GM19238 (cell line): Measurements from ENCODE around the gene PIGQ.

Source experiments
- DNase-seq: peaks from one replicate; pipeline ENCODE4 v3.0.0; 2011; ENCODE audit warnings: low spot score; ENCODE audit not compliant: insufficient read length

PIGQ gene

DNA sequence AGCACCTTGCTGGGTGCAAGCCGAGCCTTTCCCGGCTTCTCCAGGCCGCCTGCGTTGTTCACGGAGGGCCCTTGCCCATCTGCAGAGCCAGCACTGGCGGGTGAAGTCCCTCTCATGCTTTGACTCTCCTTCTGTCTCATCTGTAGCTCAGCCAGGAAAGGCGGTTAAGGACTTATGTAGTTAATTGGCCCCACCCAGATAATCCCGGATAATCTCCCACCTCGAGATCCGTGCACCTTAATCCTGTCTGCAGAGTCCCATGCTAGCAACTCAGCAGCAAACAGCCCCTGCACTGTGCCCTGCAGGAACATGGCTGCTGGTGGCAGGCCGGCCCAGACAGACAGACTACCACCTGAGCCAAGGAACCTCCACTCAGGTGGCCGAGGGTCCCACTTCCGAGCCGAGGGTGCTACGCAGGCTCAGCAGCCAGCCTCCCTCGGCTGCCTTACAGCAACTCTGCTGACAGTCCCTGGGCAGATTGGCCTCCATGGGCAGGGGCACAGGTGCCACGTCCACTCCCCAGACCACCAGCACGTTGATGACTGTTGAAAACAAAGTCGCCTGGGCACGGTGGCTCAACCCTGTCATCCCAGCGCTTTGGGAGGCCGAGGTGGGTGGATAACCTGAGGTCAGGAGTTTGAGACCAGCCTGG lies 37.0 kb downstream of the PIGQ start:
- no peak for DNase-seq

- no peak for DNase-seq
Measured at GRCh38 chr16:608019-608418, 38.3 kb downstream of the PIGQ start.

DNA sequence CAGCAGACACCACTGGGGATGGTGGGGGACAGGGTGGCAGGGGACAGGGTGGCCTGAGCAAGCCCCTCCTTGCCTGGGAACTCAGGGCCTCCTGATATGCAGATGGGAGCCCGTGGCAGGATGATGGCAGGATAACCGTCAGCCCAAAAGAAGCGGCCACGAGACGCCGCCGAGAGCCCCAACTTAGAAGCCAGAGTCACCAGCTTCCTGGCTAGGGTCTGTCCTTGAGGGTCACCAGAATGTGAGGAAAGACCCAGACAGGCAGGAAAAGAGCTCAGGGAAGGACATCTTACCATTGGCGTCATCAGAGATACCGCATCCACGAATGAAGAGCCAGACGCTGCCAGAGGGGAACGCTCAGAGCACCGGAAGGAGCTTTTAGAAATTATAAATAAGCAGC lies 39.5 kb downstream of the PIGQ start:
- no peak for DNase-seq

- DNase-seq: no peak
Measured at GRCh38 chr16:609984-610383, 40.2 kb downstream of the PIGQ start.

DNA sequence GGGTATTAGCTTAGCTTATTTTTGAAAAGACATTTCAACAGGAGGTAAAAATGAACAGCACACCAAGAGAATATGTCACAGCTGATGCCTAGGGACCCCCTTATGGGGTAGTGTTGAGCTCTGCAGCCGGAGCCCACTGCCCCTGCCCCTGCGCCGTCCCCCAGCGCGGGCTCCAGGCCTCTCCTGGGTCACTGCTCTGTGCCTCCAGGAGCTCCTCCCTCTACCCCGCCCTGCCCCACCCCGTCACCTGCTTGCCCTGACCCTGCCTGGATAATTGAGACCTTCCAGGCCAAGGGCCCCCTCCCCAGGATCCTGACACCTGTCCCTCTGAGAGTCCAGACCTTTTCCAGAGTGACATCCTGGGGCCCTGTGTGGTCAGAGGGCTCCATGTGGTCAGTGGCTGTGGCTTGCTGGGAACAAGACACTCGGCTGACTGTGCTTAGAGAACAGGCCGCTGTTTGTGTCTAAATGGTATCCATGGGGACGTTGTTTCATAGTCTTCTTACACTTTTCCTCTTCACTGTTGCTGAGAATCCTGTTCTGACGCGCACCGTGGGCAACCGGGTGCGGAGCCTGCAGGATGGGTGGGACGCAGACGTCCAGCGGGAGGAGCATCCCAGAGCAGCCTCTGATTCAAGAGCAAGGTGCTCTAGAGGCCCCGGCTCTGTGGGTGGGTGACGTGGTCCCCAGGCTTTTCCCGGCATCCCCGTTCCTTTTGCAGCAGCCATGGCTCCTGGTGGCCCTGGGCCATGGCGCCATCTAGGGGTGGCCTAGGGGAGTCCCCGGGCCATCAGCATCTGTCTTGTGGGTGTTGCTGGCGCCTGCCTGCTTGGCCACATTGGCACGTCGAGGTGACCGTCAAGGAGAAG lies 41.0 kb downstream of the PIGQ start:
- DNase-seq: no peak

- no peak for DNase-seq
Measured at GRCh38 chr16:615122-615521, 45.4 kb downstream of the PIGQ start.

GRCh38 chr16:616733-617586 lies 47.2 kb downstream of the PIGQ start:
- DNase-seq: no peak

DNA sequence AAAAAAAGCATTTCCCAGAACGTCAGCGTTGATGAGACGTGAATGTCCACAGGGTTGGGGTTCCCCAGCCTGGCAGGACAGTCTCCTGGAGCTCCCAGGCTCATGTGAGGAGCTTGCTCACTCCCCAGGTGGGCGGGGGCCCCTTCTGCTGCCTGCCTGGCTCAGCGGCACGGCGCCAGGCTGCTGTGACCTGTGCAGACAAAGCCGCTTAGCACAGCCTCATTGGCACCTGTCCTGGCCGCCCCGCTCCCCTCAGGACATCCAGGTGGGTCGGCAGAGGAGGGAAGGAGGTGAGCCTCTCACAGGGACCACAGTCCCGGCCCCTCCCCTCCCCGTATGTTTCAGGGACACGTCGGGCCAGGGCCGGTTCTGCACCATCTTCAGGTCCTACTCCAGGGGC lies 48.1 kb downstream of the PIGQ start:
- DNase-seq: no peak

GRCh38 chr16:619476-620100 lies 49.8 kb downstream of the PIGQ start:
- no peak for DNase-seq

DNA sequence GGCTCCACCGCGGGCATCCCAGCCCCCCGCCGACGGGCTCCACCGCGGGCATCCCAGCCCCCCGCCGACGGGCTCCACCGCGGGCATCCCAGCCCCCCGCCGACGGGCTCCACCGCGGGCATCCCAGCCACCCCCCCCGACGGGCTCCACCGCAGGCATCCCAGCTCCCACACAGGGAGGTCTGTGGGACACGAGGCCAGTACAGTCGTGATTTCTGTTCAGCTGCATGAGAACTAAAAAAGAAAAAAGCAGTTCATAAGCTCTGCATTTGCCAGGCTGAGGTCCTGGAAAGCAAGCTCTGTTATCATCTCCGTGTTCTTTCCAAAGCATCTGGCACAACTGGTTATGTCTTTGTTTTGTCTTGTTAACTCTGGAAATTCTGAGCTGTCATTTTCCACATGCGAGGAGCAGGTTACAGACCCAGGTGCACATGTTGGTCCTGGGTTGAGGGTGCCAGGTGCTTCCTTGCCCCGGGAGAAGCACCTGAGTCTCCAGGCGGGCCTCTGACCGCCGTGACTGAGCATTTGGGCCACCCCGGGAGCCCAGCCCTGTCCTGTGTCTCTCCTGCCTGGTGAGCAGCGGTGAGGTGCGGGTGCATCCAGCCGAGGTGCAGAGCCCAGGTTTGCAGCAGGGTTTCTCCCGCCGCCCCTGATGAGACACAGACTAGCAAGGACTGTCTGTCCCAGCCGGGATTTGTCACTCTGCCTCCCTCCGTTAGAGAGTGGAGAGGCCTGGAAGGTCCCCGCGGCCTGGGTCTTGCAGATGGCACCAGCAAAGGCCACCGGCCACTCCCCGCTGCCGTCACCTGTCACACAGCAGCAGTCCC lies 51.1 kb downstream of the PIGQ start:
- no peak for DNase-seq

DNA sequence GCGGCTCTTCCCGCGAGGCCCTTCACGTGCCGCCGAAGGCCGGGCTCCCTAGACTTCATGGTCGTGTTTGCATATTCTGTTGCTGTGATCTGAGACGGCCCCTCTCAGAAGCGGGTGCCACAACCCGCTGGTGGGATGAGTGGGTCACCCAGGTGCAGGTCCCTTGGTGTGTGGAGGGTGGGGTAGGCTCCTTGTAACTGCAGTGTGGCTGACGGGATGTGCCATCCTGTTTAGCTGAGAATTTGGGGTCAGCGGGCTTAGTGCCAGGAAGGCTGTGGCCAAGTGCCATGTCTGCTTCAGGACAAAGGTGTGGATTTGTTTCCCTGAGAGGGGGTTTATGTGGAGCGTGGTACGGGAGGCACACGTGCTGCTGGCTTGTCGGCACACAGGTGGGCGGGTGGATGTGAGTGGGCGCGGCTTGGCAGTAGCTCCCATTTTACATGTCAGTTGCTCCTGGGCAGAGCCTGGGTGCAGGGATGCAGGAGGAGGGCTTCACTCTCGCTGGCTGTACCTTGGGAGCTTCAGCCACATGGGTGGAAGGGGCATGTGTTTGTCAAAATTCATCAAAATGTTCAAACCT lies 51.8 kb downstream of the PIGQ start:
- DNase-seq: no peak

DNA sequence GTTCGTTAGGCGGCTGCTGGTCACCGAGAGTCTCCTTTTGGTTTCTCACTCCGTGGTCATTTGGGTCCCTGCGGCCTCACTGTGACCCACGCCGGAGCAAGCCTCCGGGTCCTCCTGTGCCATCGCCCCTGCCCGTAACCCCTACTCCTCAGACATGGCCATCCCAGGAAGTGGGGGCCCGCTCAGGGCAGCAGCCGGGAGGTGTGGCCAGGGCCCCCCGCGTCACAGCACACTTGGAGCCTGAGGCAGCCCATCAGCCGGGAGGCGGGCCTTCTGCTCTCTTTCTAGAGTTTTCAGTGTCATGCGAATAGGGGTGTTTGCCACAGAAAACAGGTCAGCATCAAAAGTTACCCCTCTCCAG lies 53.1 kb downstream of the PIGQ start:
- no peak for DNase-seq

- DNase-seq: no peak
Measured at GRCh38 chr16:624526-625070, 54.8 kb downstream of the PIGQ start.

- DNase-seq: no peak
Measured at GRCh38 chr16:625117-625976, 55.6 kb downstream of the PIGQ start.

- no peak for DNase-seq
Measured at GRCh38 chr16:625977-626765, 56.4 kb downstream of the PIGQ start.

- DNase-seq: no peak
Measured at GRCh38 chr16:626787-627453, 57.2 kb downstream of the PIGQ start.

DNA sequence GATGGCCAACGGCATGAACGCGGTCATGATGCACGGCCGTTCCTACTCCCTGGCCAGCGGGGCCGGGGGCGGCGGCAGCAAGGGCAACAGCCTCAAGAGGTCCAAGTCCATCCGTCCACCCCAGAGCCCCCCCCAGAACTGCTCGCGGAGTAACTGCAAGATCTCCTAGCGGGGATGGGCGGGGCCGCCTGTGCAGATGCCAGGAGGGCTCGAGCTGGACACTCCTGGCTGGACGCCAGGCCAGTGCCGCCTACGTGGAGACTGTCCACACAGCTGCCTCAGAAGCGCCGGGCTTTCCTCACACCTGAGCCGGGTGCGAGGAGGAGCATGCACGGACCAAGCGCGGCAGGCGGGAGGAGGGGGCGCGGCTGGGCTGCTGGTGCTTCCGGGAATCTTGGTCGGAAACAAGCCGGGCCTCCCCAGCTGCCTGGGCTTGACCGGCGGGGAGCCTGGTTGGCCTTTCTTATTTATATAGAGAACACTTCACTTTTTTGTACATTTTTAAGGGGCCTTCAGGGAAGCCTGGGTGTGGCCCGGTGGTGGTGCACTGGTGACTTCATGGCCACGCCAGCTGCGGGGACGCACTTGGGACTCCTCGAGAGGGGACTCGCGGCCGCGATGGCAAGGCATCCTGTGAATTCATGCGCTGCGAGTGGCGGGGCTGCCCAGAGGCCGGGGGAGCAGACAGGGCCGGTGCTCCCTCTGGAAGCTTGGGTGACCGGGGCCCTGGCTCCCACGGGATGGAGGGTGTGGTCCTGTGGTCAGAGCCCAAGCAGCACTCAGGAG lies 57.9 kb downstream of the PIGQ start:
- no peak for DNase-seq
